Measurements from ENCODE around the gene MESD. TPM values are rescaled to one million over a fixed set of nuclear protein-coding genes. Genes with fewer than 3 reads are reported as not detected.
A peak's percentile ranks its signal among the peaks of the same experiment; 100 is the strongest.

The MESD gene
- total and polyA plus RNA-seq, 4 donors: 17.2 to 36.3 (median 27.2) TPM

DNA sequence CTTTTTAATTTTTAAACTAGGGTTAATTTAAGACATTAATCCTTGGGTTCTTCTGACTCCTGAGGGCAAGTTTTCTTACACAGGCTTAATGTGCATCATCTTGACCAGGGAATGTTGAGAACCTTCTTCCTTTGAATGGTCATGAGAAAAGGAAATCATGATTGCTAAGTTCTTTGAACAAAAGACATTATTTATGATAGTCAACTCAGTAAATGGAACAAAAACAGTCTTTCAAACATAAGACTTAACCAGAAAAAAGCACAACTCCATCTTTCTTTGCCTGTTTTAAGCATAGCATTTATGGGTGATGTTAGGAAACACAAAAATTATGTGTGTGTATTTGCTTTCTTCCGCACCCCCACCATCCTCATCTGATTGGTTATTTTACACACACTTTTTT, 16.5 kb upstream of the MESD start:
- Histone ChIP-seq H3K36me3 (ENCODE audit: control insufficient read depth, insufficient read depth, low read length) (peaks cover 12% of the 10 kb centered on the region), H3K27me3 (ENCODE audit: control insufficient read depth, insufficient read depth, low read length) (no peaks in the 10 kb centered on the region), H3K27ac (ENCODE audit: low read depth, low read length) (no peak overlapping the region), H3K9me3 (ENCODE audit: control insufficient read depth, insufficient read depth, low read length) (no peaks in the 10 kb centered on the region), H3K4me3 (ENCODE audit: low read depth, low read length) (no peak overlapping the region), H3K4me1 (ENCODE audit: control insufficient read depth, insufficient read depth, low read length) (peaks cover 12% of the 10 kb centered on the region)
- no CpG with 5 or more reads among the region's 1 CpG for WGBS (ENCODE audit: insufficient coverage)
- DNase-seq (ENCODE audit: low read depth in 4 of 6, low spot score in 6 of 6): no peak

- H3K27me3 ChIP-seq (ENCODE audit: control insufficient read depth, insufficient read depth, low read length): no peaks in the 10 kb centered on the region
- 95% methylated on average over 19 of the region's 19 CpGs for WGBS (ENCODE audit: insufficient coverage)
- peaks cover 12% of the 10 kb centered on the region for H3K36me3 ChIP-seq (ENCODE audit: control insufficient read depth, insufficient read depth, low read length)
- peaks cover 12% of the 10 kb centered on the region for H3K4me1 ChIP-seq (ENCODE audit: control insufficient read depth, insufficient read depth, low read length)
- H3K9me3 ChIP-seq (ENCODE audit: control insufficient read depth, insufficient read depth, low read length): no peaks in the 10 kb centered on the region
- H3K4me3 ChIP-seq (ENCODE audit: low read depth, low read length): no peak overlapping the region
- no peak overlapping the region for H3K27ac ChIP-seq (ENCODE audit: low read depth, low read length)
- DNase-seq (ENCODE audit: low read depth in 4 of 6, low spot score in 6 of 6): no peak
Observed at GRCh38 chr15:81003097-81003350, 13.4 kb upstream of the MESD start.

GRCh38 chr15:81002331-81003096, 12.9 kb upstream of the MESD start:
- 53% methylated on average over 89 of the region's 89 CpGs for WGBS (ENCODE audit: insufficient coverage)
- DNase-seq (ENCODE audit: low read depth in 4 of 6, low spot score in 6 of 6): peak in 2 of 6 donors; percentile 8 to 28
- H3K9me3 ChIP-seq (ENCODE audit: control insufficient read depth, insufficient read depth, low read length): no peaks in the 10 kb centered on the region
- H3K27me3 ChIP-seq (ENCODE audit: control insufficient read depth, insufficient read depth, low read length): no peaks in the 10 kb centered on the region
- peaks cover 12% of the 10 kb centered on the region for H3K4me1 ChIP-seq (ENCODE audit: control insufficient read depth, insufficient read depth, low read length)
- peaks cover 12% of the 10 kb centered on the region for H3K36me3 ChIP-seq (ENCODE audit: control insufficient read depth, insufficient read depth, low read length)
- H3K27ac ChIP-seq (ENCODE audit: low read depth, low read length): no peak overlapping the region
- H3K4me3 ChIP-seq (ENCODE audit: low read depth, low read length): peak overlapping the region; percentile 35

DNA sequence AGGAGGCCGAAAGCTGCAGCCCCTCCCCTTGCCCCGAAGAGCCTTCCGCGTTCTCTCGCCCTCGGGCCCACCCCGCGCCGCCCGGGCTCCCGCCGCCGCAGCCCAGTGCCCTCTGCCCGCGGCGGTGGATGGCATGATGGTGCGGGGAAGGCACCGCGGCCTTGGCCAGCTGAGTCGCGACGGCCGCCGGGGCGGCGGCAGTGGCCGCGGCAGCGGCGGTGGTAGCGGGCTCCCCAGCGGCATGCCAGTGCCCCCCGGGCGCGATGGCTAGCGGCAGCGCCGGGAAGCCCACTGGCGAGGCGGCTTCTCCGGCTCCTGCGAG, 12.4 kb upstream of the MESD start:
- no peaks in the 10 kb centered on the region for H3K9me3 ChIP-seq (ENCODE audit: control insufficient read depth, insufficient read depth, low read length)
- H3K27ac ChIP-seq (ENCODE audit: low read depth, low read length): no peak overlapping the region
- under 1% methylated on average over 42 of the region's 42 CpGs for WGBS (ENCODE audit: insufficient coverage)
- H3K4me3 ChIP-seq (ENCODE audit: low read depth, low read length): peak overlapping the region; percentile 43
- H3K27me3 ChIP-seq (ENCODE audit: control insufficient read depth, insufficient read depth, low read length): no peaks in the 10 kb centered on the region
- peaks cover 12% of the 10 kb centered on the region for H3K4me1 ChIP-seq (ENCODE audit: control insufficient read depth, insufficient read depth, low read length)
- DNase-seq (ENCODE audit: low read depth in 4 of 6, low spot score in 6 of 6): no peak
- H3K36me3 ChIP-seq (ENCODE audit: control insufficient read depth, insufficient read depth, low read length): peaks cover 12% of the 10 kb centered on the region

- peak in 2 of 6 donors; percentile 55 to 67 for DNase-seq (ENCODE audit: low read depth in 4 of 6, low spot score in 6 of 6)
- peak overlapping the region; percentile 86 for H3K27ac ChIP-seq (ENCODE audit: low read depth, low read length)
- H3K36me3 ChIP-seq (ENCODE audit: control insufficient read depth, insufficient read depth, low read length): peaks cover 12% of the 10 kb centered on the region
- no peaks in the 10 kb centered on the region for H3K9me3 ChIP-seq (ENCODE audit: control insufficient read depth, insufficient read depth, low read length)
- peak overlapping the region; percentile 85 for H3K4me3 ChIP-seq (ENCODE audit: low read depth, low read length)
- under 1% methylated on average over 108 of the region's 110 CpGs for WGBS (ENCODE audit: insufficient coverage)
- no peaks in the 10 kb centered on the region for H3K27me3 ChIP-seq (ENCODE audit: control insufficient read depth, insufficient read depth, low read length)
- H3K4me1 ChIP-seq (ENCODE audit: control insufficient read depth, insufficient read depth, low read length): peaks cover 12% of the 10 kb centered on the region
Observed at GRCh38 chr15:81001152-81002008, 11.8 kb upstream of the MESD start.

DNA sequence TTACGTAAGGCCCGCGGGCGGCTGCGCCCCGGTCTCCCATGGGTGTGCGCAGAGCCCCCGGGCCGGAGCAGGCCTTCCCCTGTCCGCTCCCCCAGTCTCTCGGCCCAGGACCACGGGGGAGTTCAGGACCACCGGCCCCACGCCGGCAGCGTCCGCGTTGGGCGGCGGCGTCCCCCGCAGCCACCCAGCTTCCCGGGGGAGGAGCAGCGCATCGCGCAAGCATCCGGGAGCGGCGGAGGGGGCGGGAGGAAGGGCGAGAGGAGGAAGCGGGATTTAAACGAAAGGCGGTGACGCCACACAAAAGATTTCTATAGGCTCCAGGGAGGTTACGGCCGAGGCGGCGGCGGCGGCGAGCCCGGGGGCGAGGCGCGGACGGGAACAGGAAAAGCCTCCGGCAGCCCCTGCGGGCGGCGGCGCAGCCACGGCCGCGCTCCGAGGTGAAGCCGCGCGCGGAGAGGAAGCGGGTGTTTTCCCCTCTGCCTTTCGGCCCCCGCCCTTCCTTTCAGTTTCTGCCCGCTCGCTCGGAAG, 11.1 kb upstream of the MESD start, which contains the start of gene TLNRD1:
Gene TLNRD1, plus strand, starts transcription at position 300 of the 528 bp plus-strand sequence. CDS start 1,349 bp downstream, outside the sequence.
- peaks cover 12% of the 10 kb centered on the region for H3K36me3 ChIP-seq (ENCODE audit: control insufficient read depth, insufficient read depth, low read length)
- peak within 1 kb of the TSS; percentile 85 for H3K4me3 ChIP-seq (ENCODE audit: low read depth, low read length)
- H3K4me1 ChIP-seq (ENCODE audit: control insufficient read depth, insufficient read depth, low read length): peaks cover 12% of the 10 kb centered on the region
- H3K27me3 ChIP-seq (ENCODE audit: control insufficient read depth, insufficient read depth, low read length): no peaks in the 10 kb centered on the region
- no peaks in the 10 kb centered on the region for H3K9me3 ChIP-seq (ENCODE audit: control insufficient read depth, insufficient read depth, low read length)
- WGBS (ENCODE audit: insufficient coverage): under 1% methylated on average over 66 of the region's 66 CpGs
- peak in 4 of 6 donors; percentile 70 to 97 (median 89) for DNase-seq (ENCODE audit: low read depth in 4 of 6, low spot score in 6 of 6)
- H3K27ac ChIP-seq (ENCODE audit: low read depth, low read length): peak within 1 kb of the TSS; percentile 86

- Histone ChIP-seq H3K27me3 (ENCODE audit: control insufficient read depth, insufficient read depth, low read length) (no peaks in the 10 kb centered on the region), H3K27ac (ENCODE audit: low read depth, low read length) (peak overlapping the region; percentile 86), H3K4me3 (ENCODE audit: low read depth, low read length) (peak overlapping the region; percentile 85), H3K36me3 (ENCODE audit: control insufficient read depth, insufficient read depth, low read length) (peaks cover 12% of the 10 kb centered on the region), H3K4me1 (ENCODE audit: control insufficient read depth, insufficient read depth, low read length) (peaks cover 12% of the 10 kb centered on the region), H3K9me3 (ENCODE audit: control insufficient read depth, insufficient read depth, low read length) (no peaks in the 10 kb centered on the region)
- 6% methylated on average over 21 of the region's 21 CpGs for WGBS (ENCODE audit: insufficient coverage)
- DNase-seq (ENCODE audit: low read depth in 4 of 6, low spot score in 6 of 6): peak in 1 of 6 donors; percentile 76
Observed at GRCh38 chr15:81000144-81000623, 10.6 kb upstream of the MESD start.

DNA sequence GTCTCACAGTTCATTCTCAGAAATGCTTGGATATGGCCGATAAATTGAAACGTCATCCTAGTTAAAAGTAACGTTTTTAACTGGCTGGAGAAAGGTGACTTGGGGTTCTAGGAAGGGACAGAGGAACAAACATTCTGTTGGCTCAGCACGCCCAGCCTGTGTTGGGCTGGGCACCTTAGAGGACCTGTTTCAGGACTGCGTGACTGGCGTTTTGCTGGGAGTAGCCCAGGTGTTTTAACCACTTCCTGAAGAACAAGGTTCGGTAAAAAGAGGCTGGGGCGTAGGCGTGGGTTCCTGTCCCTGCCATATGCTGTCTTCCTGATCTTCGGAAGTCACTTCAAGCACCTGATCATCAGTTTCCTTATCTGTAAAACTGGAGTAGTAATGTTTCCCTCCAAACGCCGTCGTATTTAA, 10.0 kb upstream of the MESD start:
- no peak overlapping the region for H3K4me3 ChIP-seq (ENCODE audit: low read depth, low read length)
- H3K27me3 ChIP-seq (ENCODE audit: control insufficient read depth, insufficient read depth, low read length): no peaks in the 10 kb centered on the region
- no peaks in the 10 kb centered on the region for H3K9me3 ChIP-seq (ENCODE audit: control insufficient read depth, insufficient read depth, low read length)
- no peak overlapping the region for H3K27ac ChIP-seq (ENCODE audit: low read depth, low read length)
- peaks cover 12% of the 10 kb centered on the region for H3K36me3 ChIP-seq (ENCODE audit: control insufficient read depth, insufficient read depth, low read length)
- WGBS (ENCODE audit: insufficient coverage): 83% methylated on average over 6 of the region's 13 CpGs
- H3K4me1 ChIP-seq (ENCODE audit: control insufficient read depth, insufficient read depth, low read length): peaks cover 12% of the 10 kb centered on the region
- no peak for DNase-seq (ENCODE audit: low read depth in 4 of 6, low spot score in 6 of 6)

- peaks cover 10% of the 10 kb centered on the region for H3K36me3 ChIP-seq (ENCODE audit: control insufficient read depth, insufficient read depth, low read length)
- H3K27ac ChIP-seq (ENCODE audit: low read depth, low read length): no peak overlapping the region
- peaks cover 10% of the 10 kb centered on the region for H3K4me1 ChIP-seq (ENCODE audit: control insufficient read depth, insufficient read depth, low read length)
- H3K27me3 ChIP-seq (ENCODE audit: control insufficient read depth, insufficient read depth, low read length): no peaks in the 10 kb centered on the region
- H3K9me3 ChIP-seq (ENCODE audit: control insufficient read depth, insufficient read depth, low read length): no peaks in the 10 kb centered on the region
- DNase-seq (ENCODE audit: low read depth in 4 of 6, low spot score in 6 of 6): no peak
- WGBS (ENCODE audit: insufficient coverage): no CpG with 5 or more reads among the region's 1 CpG
- H3K4me3 ChIP-seq (ENCODE audit: low read depth, low read length): no peak overlapping the region
Observed at GRCh38 chr15:80998251-80998650, 8.6 kb upstream of the MESD start.
